GM10847 (cell line): ENCODE results near the gene QSOX1.

Experiments used
- POLR2A ChIP-seq: IDR thresholded peaks from 2 replicates; pipeline ENCODE4 v1.6.1; 2011; ENCODE audit not compliant: insufficient read length; ENCODE audit errors: extremely low read depth

The QSOX1 gene

GRCh38 chr1:180192172-180192571 is 37.5 kb downstream of the QSOX1 start:
- TF ChIP-seq POLR2A: no peak

DNA sequence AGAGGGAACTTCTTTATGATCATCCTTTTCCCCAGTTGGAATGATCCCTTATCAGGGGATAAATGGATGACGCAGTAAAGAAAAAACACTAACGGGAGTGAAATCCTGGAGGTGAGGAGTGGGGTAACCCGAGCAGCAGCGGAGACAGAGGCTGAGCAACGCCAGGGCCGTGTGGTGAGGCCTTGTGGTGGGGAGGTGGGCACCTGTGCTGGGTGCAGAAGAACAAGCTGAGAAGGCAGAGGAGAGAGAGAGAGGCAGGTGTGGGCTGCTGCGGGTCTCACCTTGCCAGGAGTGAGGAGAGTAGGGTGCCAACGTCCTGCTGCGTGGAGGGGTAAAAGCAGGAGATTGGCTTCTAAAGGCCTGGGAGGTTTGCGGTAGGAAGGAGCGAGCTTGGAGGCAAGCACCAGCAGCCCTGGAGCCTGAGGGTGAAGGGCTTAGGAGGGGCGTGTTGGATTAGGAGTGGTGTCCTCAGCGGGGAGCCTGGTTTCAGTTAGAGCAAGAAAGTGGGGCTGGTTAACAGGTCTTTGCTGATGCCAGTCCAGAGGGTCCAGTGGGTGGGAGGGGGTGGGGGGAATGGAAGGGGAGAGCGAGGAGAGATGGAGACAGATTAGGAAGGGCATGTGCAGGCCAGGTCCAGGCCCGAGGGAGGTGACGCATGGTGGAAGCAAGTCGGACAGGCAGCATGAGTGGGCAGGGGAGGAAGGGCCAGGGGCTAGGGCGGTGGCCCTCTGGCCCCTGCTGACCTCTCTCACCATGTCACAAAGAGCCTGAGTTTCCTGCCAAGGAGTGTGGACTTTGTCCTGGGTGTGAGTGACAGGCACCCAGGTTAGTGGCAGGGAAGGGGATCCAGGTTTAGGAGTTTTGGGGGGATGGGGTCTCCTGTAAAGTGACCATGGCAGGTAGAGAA is 38.7 kb downstream of the QSOX1 start:
- TF ChIP-seq POLR2A: no peak

GRCh38 chr1:180194048-180194425 is 39.4 kb downstream of the QSOX1 start:
- TF ChIP-seq POLR2A: no peak

DNA sequence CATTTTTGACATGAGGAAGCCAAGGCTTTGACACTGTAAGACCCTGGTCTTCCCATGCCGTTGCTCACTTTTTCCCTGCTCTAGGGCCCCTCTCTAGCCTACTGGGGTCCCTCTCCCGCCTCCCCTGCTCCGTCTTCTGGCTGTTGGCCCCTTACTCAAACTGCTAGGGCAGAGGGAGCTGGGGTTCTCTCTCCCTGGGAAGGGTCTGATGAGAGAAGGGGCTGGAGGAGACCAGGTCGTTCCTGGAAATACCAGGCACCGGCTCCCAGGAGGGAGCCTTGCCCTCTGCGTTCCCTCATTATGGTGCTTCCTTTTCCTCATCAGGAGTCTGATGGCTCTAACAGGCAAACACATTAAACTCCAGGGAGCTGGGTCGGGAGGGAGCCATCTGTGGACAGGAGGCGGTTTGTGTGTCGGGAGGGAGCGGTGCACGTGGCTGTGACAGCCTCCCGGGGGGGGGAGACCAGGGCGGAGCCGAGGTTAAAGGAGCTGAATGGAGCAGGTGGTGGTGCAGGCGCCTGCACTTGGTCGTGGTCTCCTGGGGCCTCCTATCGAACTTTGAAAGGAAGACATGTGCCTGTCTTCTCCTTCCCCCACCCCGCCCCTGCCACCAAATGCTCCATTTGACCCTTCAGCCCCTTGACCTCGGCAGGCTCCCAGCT is 40.0 kb downstream of the QSOX1 start:
- no peak for TF ChIP-seq POLR2A

DNA sequence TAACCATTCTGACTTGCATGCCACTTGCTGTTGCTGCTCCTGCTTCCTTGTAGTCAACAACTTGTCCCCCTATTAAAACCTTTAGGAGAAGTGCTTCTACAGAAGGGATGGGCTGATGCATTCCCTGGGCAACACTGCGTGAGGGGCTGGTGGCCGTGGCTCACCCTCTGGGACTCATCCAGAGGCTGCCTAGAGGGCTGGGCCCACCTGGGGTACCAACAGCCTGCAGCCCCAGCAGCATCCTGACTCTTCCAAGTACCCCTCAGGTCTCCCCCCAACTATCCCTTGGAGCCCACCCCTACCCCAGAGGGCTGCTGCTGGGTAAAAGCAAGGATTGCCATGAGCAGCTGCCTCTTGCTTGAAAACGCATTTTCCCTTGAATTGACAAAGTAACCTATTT is 40.7 kb downstream of the QSOX1 start:
- no peak for TF ChIP-seq POLR2A

- no peak for TF ChIP-seq POLR2A
Measured at GRCh38 chr1:180195916-180196315, 41.2 kb downstream of the QSOX1 start.

GRCh38 chr1:180196436-180197003 is 41.9 kb downstream of the QSOX1 start:
- TF ChIP-seq POLR2A: no peak

- TF ChIP-seq POLR2A: no peak
Measured at GRCh38 chr1:180197231-180197630, 42.6 kb downstream of the QSOX1 start.

GRCh38 chr1:180198196-180198595 is 43.5 kb downstream of the QSOX1 start:
- no peak for TF ChIP-seq POLR2A

GRCh38 chr1:180198611-180199010 is 43.9 kb downstream of the QSOX1 start:
- TF ChIP-seq POLR2A: no peak

GRCh38 chr1:180199018-180199417 is 44.3 kb downstream of the QSOX1 start:
- no peak for TF ChIP-seq POLR2A

DNA sequence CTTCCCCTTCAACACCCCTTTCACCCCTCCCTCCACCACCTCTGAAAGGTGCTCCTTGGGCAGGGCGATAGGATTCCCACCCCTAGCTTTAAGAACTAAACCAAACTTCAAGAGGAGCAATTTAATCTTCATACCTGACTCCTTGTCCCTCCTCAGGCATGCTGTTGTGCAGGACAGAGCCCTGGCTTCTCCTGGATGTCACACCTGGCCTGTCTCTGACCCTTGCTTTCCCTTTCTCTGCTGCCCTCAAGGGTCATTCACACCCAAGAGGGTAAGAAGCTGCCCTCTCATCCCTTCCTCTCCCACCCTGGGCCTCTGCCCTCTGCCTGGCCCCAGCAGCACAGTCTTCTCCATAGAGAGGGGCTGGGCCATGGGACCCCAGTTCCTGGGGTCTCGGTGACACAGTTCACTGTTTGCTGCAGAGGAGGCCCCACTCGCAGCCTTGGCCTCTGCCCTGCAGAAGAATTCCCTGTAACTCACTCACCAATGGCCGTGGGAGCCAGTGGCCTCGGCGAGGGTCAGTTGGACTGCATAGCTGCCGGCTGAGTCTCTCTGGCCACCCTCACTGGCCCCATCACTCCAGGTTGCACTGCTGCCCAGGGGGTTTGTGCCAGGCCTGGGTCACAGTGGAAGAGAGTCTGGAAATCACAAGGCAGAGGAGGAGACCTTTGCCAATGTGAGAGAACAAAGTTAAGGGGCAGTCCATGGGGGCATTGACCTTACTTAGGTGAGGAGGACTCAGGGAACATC is 47.0 kb downstream of the QSOX1 start:
- no peak for TF ChIP-seq POLR2A

- TF ChIP-seq POLR2A: no peak
Measured at GRCh38 chr1:180204231-180204630, 49.6 kb downstream of the QSOX1 start.

- no peak for TF ChIP-seq POLR2A
Measured at GRCh38 chr1:180206581-180206980, 51.9 kb downstream of the QSOX1 start.

GRCh38 chr1:180208264-180208663 is 53.6 kb downstream of the QSOX1 start:
- TF ChIP-seq POLR2A: no peak
